Loucy (cell line): ENCODE measurements around the gene KIFC1.

Experiments
- CTCF ChIP-seq: fragments of 200-600 bp; sonication (generic); conservative IDR thresholded peaks from 2 replicates; pipeline ENCODE4 v1.5.1; 2014; ENCODE audit warnings: mild to moderate bottlenecking, antibody characterized with exemption, low read length
- EZH2phosphoT487 ChIP-seq: fragments of 200-600 bp; IDR thresholded peaks from 2 replicates; pipeline ENCODE4 v1.6.1; 2018; ENCODE audit warnings: antibody characterized with exemption, mild to moderate bottlenecking, moderate library complexity, borderline replicate concordance

GRCh38 chr6:33445119-33445603 is 53.5 kb downstream of the KIFC1 start:
- no peak for TF ChIP-seq CTCF
- TF ChIP-seq EZH2phosphoT487 = no peak
